Stimulated activated effector memory CD8-positive, alpha-beta T cell treated with anti-CD3 and anti-CD28 coated beads, Interleukin-12 subunit alpha, Interleukin-12 subunit beta, amount 100 ng/mL, for 72 hours (primary cell): Measurements from ENCODE around the gene CYP27C1.
A peak's percentile ranks its signal among the peaks of the same experiment; 100 is the strongest.
"Not testable (repeated sequence)": the region's sequence is repeated elsewhere in the genome, so short reads cannot be mapped to it uniquely, and the experiment has no call there.

Source experiments
- ATAC-seq: fragments of 150-1000 bp; cut with Tn5 transposase; 2 replicates; pipeline ENCODE4 v1.10.0; 2021
- DNase-seq, 2 donors: peaks; one replicate each; pipeline ENCODE4 v3.0.0; 2021 to 2022; ENCODE audit warnings: low spot score in 2 of 2
- H3K27ac Mint-ChIP-seq: one replicate; pipeline ENCODE4 v1.8.0; 2022; ENCODE audit warnings: mild to moderate bottlenecking, mixed read lengths
- H3K36me3 Mint-ChIP-seq: one replicate; pipeline ENCODE4 v1.8.0; 2022; ENCODE audit warnings: mild to moderate bottlenecking, mixed read lengths
- H3K4me1 Mint-ChIP-seq: one replicate; pipeline ENCODE4 v1.8.0; 2022; ENCODE audit warnings: mixed read lengths
- H3K4me3 Mint-ChIP-seq: one replicate; pipeline ENCODE4 v1.8.0; 2022; ENCODE audit warnings: mild to moderate bottlenecking, mixed read lengths
- H3K9me3 Mint-ChIP-seq: one replicate; pipeline ENCODE4 v1.8.0; 2022; ENCODE audit warnings: mixed read lengths

CYP27C1 gene

GRCh38 chr2:127229555-127229954 is 9.5 kb upstream of the CYP27C1 start:
- Mint-ChIP-seq H3K9me3 (no peaks in the 10 kb centered on the region), H3K4me3 (no peak overlapping the region), H3K36me3 (no peaks in the 10 kb centered on the region), H3K27ac (no peak overlapping the region), H3K4me1 (peaks cover 20% of the 10 kb centered on the region)
- DNase-seq = no peak
- ATAC-seq = no peak

DNA sequence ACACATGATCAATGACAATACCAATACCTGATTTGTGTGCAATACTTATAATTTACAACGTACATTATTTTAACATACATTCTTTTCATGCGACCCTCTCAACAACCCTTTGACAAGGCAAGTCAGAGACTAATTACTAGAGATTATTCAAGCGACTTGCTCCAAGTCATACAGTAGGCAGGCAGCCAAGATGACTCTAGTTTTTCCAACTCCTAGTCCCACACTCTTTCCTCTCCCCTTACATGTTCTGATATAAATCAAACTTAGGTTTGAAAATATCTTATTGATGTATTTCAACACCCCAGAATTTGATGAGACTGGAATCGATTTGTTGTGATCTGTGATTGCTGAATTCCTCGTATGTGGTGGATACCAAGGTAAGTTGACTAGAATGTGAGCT is 8.0 kb upstream of the CYP27C1 start:
- Mint-ChIP-seq H3K9me3 (no peaks in the 10 kb centered on the region), H3K4me1 (peaks cover 20% of the 10 kb centered on the region), H3K4me3 (no peak overlapping the region), H3K36me3 (no peaks in the 10 kb centered on the region), H3K27ac (no peak overlapping the region)
- DNase-seq = no peak
- no peak for ATAC-seq

GRCh38 chr2:127227264-127227660 is 7.2 kb upstream of the CYP27C1 start:
- not testable (repeated sequence) for H3K36me3 Mint-ChIP-seq, H3K4me3 Mint-ChIP-seq, ATAC-seq, H3K9me3 Mint-ChIP-seq, DNase-seq
- Mint-ChIP-seq H3K27ac (peak overlapping the region; percentile 80), H3K4me1 (peaks cover 20% of the 10 kb centered on the region)

DNA sequence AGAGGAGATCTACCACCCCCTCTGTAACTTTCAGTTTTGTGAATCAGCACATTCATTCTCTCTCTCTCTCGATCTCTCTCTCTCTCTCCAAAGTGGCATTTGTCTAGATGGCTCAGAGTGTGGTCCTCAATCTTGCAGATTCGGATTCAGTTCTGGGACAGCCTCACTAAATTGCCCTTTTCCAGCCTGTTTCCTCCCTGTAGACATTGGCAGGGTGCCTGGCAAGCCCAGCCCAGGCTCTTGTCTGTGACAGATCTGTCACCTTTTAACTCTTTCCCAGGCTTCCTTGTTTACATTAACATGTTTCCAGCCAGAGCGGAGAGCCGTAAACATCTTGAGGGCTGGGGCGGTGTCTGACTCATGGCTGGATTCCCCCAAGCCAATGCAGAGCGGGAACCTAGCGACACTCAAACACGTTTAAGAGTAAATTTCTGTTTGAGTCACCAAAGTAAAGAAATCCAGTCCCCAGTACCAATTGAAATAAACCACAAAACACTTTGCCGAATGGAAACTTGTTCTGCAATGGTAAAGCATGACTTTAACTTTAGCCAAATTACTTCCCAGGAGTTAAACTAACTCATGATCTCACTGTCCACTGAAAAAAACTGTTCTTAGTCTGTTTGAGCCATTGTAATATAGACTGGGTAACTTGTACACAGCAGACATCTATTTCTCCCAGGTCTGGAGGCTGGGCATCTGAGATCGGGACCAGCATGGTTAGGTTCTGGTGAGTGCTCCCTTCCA is 6.6 kb upstream of the CYP27C1 start:
- Mint-ChIP-seq H3K36me3 (no peaks in the 10 kb centered on the region), H3K4me3 (peak overlapping the region; percentile 57), H3K4me1 (peaks cover 20% of the 10 kb centered on the region), H3K27ac (peak overlapping the region; percentile 80), H3K9me3 (no peaks in the 10 kb centered on the region)
- DNase-seq (peak; percentile 25 to 80), ATAC-seq (peak; percentile 96)

GRCh38 chr2:127226132-127226519 is 6.0 kb upstream of the CYP27C1 start:
- peak overlapping the region; percentile 57 for H3K4me3 Mint-ChIP-seq
- ATAC-seq (no peak), DNase-seq (no peak)
- no peaks in the 10 kb centered on the region for H3K36me3 Mint-ChIP-seq
- H3K9me3 Mint-ChIP-seq = no peaks in the 10 kb centered on the region
- H3K27ac Mint-ChIP-seq = peak overlapping the region; percentile 80
- H3K4me1 Mint-ChIP-seq = peaks cover 20% of the 10 kb centered on the region

DNA sequence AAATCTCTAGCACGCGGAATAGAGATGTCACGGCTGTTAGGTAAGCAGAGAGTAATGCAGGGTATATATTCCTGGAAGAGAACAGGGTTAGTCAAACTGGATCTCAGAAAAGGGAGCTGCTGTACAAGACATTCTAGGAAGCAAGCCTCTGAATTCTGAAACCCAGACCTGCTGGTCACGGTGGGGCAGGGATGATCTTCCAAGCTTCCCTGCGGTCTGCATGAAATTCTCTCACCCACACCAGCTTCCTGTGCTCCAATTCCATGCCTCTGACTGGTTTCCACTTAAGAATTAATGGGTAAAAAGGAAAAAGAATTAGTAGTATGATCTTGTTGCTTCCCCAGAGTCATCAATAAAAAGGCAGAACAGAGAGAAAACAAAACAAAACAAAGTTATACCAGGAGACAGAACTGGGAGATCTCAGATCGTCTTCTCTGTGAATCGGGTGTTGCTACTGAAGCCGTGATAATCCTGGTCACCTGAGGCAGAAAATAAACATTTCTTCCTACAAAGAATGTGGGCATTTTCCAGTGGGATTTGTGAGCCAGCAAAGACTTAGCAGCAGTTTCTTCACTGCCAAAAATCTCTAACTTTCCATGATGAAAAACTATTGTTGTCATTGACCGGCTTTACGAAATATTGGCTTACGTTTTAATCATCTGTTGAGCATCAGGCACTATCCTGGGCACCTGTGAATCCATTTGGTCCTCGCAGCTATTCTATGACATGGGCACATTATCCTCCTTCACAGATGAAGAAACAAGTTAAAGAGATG is 5.3 kb upstream of the CYP27C1 start:
- H3K36me3 Mint-ChIP-seq = no peaks in the 10 kb centered on the region
- no peaks in the 10 kb centered on the region for H3K9me3 Mint-ChIP-seq
- peak overlapping the region; percentile 80 for H3K27ac Mint-ChIP-seq
- no peak for ATAC-seq
- peaks cover 27% of the 10 kb centered on the region for H3K4me1 Mint-ChIP-seq
- peak overlapping the region; percentile 57 for H3K4me3 Mint-ChIP-seq
- no peak for DNase-seq

DNA sequence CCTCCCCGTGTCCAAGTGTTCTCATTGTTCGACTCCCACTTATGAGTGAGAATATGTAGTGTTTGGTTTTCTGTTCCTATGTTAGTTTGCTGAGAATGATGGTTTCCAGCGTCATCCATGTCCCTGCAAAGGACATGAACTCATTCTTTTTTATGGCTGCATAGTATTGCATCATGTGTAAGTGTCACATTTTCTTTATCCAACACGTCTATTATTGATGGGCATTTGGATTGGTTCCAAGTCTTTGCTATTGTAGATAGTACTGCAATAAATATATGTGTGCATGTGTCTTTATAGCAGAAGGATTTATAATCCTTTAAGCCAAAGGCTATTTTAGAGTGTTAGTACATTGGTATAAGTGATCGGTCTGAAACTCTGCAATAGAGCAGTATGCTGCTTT is 4.0 kb upstream of the CYP27C1 start:
- not testable (repeated sequence) for H3K4me3 Mint-ChIP-seq, H3K36me3 Mint-ChIP-seq, H3K27ac Mint-ChIP-seq, ATAC-seq, DNase-seq, H3K9me3 Mint-ChIP-seq
- peaks cover 32% of the 10 kb centered on the region for H3K4me1 Mint-ChIP-seq

- peaks cover 36% of the 10 kb centered on the region for H3K4me1 Mint-ChIP-seq
- no peak overlapping the region for H3K27ac Mint-ChIP-seq
- ATAC-seq (no peak), DNase-seq (no peak)
- no peaks in the 10 kb centered on the region for H3K36me3 Mint-ChIP-seq
- H3K9me3 Mint-ChIP-seq = no peaks in the 10 kb centered on the region
- peak overlapping the region; percentile 73 for H3K4me3 Mint-ChIP-seq
Measured at GRCh38 chr2:127220768-127221527, 849 bp upstream of the CYP27C1 start.

GRCh38 chr2:127219171-127220070 is 678 bp downstream of the CYP27C1 start:
- H3K4me1 Mint-ChIP-seq = peaks cover 24% of the 10 kb centered on the region
- DNase-seq (no peak), ATAC-seq (peak; percentile 29)
- no peak overlapping the region for H3K27ac Mint-ChIP-seq
- no peaks in the 10 kb centered on the region for H3K36me3 Mint-ChIP-seq
- H3K4me3 Mint-ChIP-seq = peak overlapping the region; percentile 73
- H3K9me3 Mint-ChIP-seq = no peaks in the 10 kb centered on the region

DNA sequence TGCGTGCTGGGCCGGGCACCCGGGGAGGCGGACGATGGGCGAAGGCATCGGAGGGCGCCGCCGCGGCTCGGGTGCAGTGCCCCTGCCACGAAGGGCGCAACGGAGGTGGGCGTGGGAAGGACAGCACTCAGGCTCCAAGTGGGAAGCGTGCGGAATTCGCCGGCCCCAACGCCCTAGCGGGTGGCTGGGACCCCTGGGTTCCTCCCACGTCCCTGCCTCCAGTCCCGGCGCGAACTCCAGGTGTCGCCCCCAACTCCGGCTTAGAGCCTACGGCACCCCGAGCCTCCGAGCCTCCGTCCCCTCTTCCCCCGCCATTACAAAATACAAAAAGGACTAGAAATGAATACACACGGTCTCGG is 1.3 kb downstream of the CYP27C1 start:
- H3K9me3 Mint-ChIP-seq = no peaks in the 10 kb centered on the region
- ATAC-seq (no peak), DNase-seq (no peak)
- peak overlapping the region; percentile 73 for H3K4me3 Mint-ChIP-seq
- H3K27ac Mint-ChIP-seq = no peak overlapping the region
- H3K4me1 Mint-ChIP-seq = peaks cover 24% of the 10 kb centered on the region
- H3K36me3 Mint-ChIP-seq = no peaks in the 10 kb centered on the region

DNA sequence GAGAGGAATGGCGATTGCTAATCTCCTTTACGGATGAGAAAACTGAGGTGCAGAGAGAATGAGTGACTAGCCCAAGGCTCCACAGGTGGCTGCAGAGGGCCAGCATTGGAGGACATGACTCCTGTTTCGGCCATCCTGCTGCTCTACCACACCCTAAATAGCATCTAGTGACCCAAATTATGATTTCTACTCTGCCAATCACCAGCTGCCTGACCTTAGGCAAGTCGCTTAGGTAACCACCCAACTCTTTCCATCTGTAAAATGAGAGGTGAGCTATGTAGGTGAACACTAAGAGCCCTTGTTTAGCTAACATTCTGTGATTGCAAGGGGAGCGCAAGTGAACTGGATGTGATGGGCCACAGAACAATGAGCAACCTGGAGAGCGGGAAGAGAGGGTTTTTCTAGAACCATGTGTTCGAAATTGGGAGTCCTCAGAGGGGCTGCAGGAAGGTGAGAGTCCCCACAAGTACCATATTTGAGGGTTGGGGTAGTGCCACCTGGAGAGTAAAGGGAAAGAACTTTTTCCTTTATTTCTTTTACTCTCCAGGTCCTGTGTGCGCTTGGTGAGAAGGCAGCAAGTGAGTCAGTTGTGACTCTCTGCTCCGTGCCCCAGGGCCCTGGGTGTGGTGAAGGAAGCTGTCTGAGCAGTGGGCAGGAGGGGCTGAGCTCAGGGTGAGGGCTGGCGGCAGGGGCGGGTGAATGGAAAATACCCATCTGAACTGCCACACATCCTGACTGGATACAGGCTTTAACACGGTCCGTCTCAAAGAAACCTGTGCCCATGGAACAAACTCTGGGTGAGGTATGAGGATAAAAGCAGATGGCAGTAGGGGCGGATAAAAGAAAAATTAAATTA is 2.4 kb downstream of the CYP27C1 start:
- DNase-seq (no peak), ATAC-seq (peak; percentile 63)
- no peaks in the 10 kb centered on the region for H3K9me3 Mint-ChIP-seq
- peaks cover 24% of the 10 kb centered on the region for H3K4me1 Mint-ChIP-seq
- no peaks in the 10 kb centered on the region for H3K36me3 Mint-ChIP-seq
- no peak overlapping the region for H3K27ac Mint-ChIP-seq
- H3K4me3 Mint-ChIP-seq = peak overlapping the region; percentile 73

- peaks cover 24% of the 10 kb centered on the region for H3K4me1 Mint-ChIP-seq
- no peak overlapping the region for H3K27ac Mint-ChIP-seq
- no peaks in the 10 kb centered on the region for H3K9me3 Mint-ChIP-seq
- DNase-seq (no peak), ATAC-seq (peak; percentile 82)
- no peaks in the 10 kb centered on the region for H3K36me3 Mint-ChIP-seq
- no peak overlapping the region for H3K4me3 Mint-ChIP-seq
Measured at GRCh38 chr2:127216593-127216992, 3.5 kb downstream of the CYP27C1 start.

DNA sequence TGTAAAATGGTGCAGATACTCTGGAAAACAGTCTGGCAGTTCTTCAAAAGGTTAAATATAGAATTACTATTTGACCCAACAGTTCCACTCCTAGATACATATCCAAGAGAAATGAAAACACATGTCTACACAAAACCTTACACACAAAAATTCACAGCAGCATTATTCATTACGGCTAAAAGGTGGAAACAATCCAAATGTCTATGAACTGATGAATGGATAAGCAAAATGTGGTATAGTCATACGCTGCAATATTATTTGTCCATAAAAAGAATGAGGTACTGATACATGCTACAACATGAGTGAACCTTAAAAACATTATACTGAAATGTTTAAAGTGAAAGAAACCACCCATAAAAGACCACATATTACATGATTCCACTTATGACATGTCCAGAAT is 4.0 kb downstream of the CYP27C1 start:
- no peak overlapping the region for H3K27ac Mint-ChIP-seq
- no peaks in the 10 kb centered on the region for H3K9me3 Mint-ChIP-seq
- DNase-seq (no peak), ATAC-seq (no peak)
- no peak overlapping the region for H3K4me3 Mint-ChIP-seq
- no peaks in the 10 kb centered on the region for H3K36me3 Mint-ChIP-seq
- H3K4me1 Mint-ChIP-seq = peaks cover 24% of the 10 kb centered on the region

DNA sequence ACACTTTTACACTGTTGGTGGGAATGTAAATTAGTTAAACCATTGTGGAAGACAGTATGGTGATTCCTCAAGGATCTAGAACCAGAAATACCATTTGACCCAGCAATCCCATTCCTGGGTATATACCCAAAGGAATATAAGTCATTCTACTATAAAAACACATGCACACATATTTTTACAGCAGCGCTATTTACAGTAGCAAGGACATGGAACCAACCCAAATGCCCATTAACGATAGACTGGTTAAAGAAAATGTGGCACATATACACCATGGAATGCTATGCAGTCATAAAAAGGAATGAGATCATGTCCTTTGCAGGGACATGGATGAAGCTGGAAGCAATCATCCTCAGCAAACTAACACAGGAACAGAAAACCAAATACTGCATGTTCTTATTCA is 5.9 kb downstream of the CYP27C1 start:
- not testable (repeated sequence) for H3K27ac Mint-ChIP-seq, DNase-seq, ATAC-seq, H3K4me3 Mint-ChIP-seq, H3K36me3 Mint-ChIP-seq, H3K9me3 Mint-ChIP-seq
- peaks cover 13% of the 10 kb centered on the region for H3K4me1 Mint-ChIP-seq
